ENCODE data around the gene MYNN.

- no peak for TF ChIP-seq EZH2 (IDR thresholded peaks at IDR 0.05)
- no peak for TF ChIP-seq ELF1 (IDR thresholded peaks at IDR 0.05; ENCODE audit: borderline replicate concordance, low read depth)
These were observed 13.9 kb downstream of the MYNN start for GRCh38 chr3:169787120-169787519.
